ENCODE measurements around the gene MEF2A.

Gene MEF2A

DNA sequence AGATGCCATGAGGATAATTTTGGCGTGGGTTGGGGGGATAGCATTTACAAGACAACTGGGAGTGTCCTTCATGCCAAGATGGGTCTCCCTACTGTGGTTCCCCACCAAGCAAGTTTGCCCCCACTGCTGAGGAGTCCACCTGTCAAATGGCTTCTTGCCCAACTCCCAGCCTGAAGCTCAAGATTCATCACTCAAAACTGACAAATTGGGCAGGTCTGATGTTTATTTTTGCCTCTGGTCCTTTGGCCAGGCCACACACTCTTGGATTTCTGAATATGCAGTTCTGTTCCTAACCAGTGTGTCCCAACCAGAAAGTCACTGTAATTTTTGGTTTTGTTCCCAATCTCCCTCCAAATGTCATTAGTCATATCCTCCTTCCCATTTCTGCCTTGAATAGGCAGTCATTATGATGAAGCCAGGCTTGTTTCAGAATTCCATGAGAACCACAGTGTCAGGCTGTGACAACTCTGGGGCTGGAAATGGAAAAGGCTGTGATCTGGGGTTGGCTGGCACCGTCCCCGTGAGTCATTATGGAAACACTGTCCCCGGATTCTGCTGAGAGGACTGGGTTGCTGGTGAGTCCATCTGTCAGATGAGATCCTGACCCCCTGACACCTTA lies 29.3 kb upstream of the MEF2A start:
- TF ChIP-seq, protein P1, sequence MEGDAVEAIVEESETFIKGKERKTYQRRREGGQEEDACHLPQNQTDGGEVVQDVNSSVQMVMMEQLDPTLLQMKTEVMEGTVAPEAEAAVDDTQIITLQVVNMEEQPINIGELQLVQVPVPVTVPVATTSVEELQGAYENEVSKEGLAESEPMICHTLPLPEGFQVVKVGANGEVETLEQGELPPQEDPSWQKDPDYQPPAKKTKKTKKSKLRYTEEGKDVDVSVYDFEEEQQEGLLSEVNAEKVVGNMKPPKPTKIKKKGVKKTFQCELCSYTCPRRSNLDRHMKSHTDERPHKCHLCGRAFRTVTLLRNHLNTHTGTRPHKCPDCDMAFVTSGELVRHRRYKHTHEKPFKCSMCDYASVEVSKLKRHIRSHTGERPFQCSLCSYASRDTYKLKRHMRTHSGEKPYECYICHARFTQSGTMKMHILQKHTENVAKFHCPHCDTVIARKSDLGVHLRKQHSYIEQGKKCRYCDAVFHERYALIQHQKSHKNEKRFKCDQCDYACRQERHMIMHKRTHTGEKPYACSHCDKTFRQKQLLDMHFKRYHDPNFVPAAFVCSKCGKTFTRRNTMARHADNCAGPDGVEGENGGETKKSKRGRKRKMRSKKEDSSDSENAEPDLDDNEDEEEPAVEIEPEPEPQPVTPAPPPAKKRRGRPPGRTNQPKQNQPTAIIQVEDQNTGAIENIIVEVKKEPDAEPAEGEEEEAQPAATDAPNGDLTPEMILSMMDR (IDR thresholded peaks at IDR 0.05; ENCODE audit: insufficient read depth, low read length, missing control alignments) = no peak
- DNase-seq (ENCODE audit: low read depth, low spot score) = peak; percentile 33
- CTCF ChIA-PET = no interaction called here
- POLR2A ChIA-PET = no interaction called here
- no peak overlapping the region for H3K4me3 ChIP-seq (ENCODE audit: low read depth, low read length)

DNA sequence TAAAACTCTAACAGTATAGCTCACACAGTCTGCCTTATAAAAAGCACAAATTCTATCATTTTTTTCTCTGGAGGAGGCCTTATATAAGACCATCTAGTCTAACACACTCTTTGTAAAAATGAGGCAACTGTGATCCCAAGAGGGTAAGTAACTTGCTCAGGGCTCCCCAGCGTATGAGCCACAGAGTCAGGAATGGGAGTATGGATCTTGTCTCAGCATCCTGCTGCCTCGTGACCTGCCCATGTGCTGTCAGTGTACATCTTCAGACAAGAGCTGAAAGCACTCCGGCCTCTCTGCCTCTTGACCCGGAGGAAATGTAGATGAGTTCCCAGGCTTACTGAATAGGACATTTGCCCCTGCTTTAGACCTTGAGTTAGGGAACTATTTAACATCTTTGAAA lies 28.4 kb upstream of the MEF2A start:
- CTCF ChIA-PET = no interaction called here
- TF ChIP-seq, protein P1 (IDR thresholded peaks at IDR 0.05; ENCODE audit: insufficient read depth, low read length, missing control alignments) = no peak
- POLR2A ChIA-PET = no interaction called here
- H3K4me3 ChIP-seq (ENCODE audit: low read depth, low read length) = no peak overlapping the region
- DNase-seq (ENCODE audit: low read depth, low spot score) = no peak

DNA sequence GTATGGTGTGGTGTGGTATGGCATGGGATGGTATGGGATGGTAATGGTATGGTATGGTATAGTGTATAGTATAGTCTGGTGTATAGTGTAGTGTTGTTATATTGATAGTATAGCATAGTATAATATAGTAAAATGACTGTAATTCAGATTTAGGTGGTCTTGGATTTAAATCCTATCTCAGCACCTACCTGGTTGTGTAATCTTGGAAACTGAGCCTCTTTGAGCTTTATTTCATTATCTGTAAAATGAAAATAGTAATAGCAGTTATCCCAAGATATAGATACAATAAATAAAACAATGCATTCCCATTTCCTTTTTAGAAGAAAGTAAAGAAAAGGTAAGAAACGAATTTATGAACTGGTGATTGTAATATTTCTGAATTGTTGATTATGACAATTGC lies 27.5 kb upstream of the MEF2A start:
- no peak for DNase-seq (ENCODE audit: low read depth, low spot score)
- POLR2A ChIA-PET = no interaction called here
- CTCF ChIA-PET = interaction anchor here (0.7 kb wide), 1 partner anchor 167 kb away, joined by 3 read pairs; no protein-coding TSS in a partner anchor
- TF ChIP-seq, protein P1 (IDR thresholded peaks at IDR 0.05; ENCODE audit: insufficient read depth, low read length, missing control alignments) = no peak
- no peak overlapping the region for H3K4me3 ChIP-seq (ENCODE audit: low read depth, low read length)

DNA sequence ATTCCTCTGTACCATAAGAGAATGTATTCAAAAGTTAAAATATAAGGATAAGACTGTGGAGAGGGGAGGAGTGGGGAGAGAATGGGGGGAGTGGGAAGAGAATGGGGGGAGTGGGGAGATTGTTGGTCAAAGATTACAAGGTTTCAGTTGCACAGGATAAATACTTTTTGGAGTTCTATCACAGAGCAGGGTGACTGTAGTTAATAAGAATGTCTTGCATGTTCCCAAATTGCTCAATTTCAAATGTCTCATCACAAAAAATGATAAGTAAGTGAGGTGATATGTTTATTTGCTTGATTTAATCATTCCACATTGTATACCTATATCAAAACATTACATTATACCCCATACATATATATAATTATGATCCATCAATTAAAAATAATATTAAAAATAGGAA lies 23.0 kb upstream of the MEF2A start:
- H3K4me3 ChIP-seq (ENCODE audit: low read depth, low read length) = no peak overlapping the region
- ChIA-PET POLR2A (no interaction called here), CTCF (no interaction called here)
- TF ChIP-seq, protein P1 (IDR thresholded peaks at IDR 0.05; ENCODE audit: insufficient read depth, low read length, missing control alignments) = no peak
- DNase-seq (ENCODE audit: low read depth, low spot score) = no peak

DNA sequence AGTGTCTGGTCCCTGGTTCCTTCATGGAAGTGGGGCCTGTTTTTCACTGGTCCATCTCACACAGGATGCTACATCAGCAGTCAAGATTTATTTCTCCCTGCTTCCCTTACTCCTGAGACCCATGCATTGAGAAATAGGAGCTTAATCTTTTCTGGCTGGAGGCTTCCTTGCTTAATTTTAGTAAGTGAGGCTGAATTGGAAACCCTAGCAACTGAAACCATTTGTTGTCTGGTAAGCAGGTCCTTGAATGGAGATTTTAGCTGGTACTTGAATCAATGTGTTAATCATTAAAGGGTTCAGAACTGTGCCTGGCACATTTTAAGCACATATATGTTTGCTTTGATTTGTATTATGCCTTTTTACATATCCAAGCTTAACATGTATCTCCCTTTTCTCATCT lies 20.2 kb upstream of the MEF2A start:
- ChIA-PET POLR2A (no interaction called here), CTCF (interaction anchor here (0.7 to 1.6 kb wide), 3 partner anchors 11 to 259 kb away, joined by 4 read pairs; no protein-coding TSS in a partner anchor)
- H3K4me3 ChIP-seq (ENCODE audit: low read depth, low read length) = no peak overlapping the region
- DNase-seq (ENCODE audit: low read depth, low spot score) = no peak
- TF ChIP-seq, protein P1 (IDR thresholded peaks at IDR 0.05; ENCODE audit: insufficient read depth, low read length, missing control alignments) = no peak

DNA sequence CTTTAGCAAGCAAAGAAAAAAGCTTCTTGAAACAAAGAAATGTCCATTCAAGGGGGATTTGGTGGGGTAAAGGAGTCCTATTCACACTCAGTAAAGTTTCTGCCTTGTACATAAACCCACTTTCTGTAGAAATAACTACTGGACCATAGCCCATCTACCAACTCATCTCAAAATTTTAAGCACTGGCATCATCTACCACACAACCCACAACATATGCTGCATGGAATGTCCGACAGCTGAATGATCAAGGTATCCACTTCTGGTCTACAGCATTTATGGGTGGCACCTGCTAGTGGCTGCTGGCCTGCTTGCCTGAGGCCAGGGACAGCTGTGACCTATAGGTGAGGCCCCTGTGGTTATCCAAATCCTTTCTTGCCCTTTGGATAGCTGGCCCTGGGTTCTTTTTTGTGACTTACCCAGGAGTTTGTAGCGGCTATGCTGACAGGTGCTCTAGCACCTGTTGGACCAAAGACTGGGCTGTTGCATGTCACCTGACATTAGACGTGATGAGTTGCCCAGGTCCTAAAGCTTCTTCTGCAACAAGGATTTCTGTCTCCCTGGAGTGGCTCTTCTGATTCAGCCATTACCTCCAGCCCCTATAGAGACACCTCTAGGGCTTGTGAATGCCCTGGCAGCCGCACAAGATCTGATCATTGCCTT lies 19.2 kb upstream of the MEF2A start:
- POLR2A ChIA-PET = no interaction called here
- CTCF ChIA-PET = interaction anchor here (1.4 to 1.6 kb wide), 2 partner anchors 10 to 16 kb away, joined by 4 read pairs; no protein-coding TSS in a partner anchor
- no peak overlapping the region for H3K4me3 ChIP-seq (ENCODE audit: low read depth, low read length)
- no peak for DNase-seq (ENCODE audit: low read depth, low spot score)
- TF ChIP-seq, protein P1 (IDR thresholded peaks at IDR 0.05; ENCODE audit: insufficient read depth, low read length, missing control alignments) = no peak
